H54 (cell line): ENCODE measurements around the gene FAM89B.

Experiments used
- DNase-seq: peaks from one replicate; pipeline ENCODE4 v3.0.0; 2011; ENCODE audit warnings: low spot score, mixed read lengths; ENCODE audit not compliant: insufficient read length
- FAIRE-seq: peaks from 3 replicates; lab custom pipeline; 2011; peaks lifted over from hg19 to GRCh38; lab: Jason Lieb, UNC
- POLR2A ChIP-seq: IDR thresholded peaks from 2 replicates; pipeline ENCODE4 v1.6.1; 2011; ENCODE audit warnings: low read depth, mild to moderate bottlenecking, low read length

Gene FAM89B

GRCh38 chr11:65606876-65607613 lies 34.7 kb downstream of the FAM89B start:
- FAIRE-seq (no peak), DNase-seq (no peak)
- no peak for TF ChIP-seq POLR2A

GRCh38 chr11:65607614-65608426 lies 35.5 kb downstream of the FAM89B start:
- FAIRE-seq: no peak
- no peak for DNase-seq

DNA sequence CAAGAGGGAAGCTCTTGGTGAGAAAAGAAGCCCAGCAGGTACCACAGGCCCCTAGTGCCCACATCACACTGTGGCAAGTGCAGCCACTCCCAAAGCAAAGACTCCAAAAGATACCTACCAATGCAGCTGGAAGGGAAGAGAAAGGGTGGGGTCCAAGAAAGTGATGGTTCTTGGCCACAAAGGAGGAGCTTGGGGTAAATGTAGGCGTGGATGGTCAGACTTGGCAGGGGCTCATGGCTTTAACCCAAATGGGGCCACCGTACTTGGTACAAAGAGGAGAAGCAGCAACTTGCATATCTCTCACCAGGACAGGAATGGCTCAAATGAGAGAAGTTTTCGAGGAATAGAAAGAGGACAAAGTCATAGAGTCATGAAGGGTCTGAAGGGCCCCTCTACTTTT lies 36.9 kb downstream of the FAM89B start:
- no peak for DNase-seq
- no peak for TF ChIP-seq POLR2A
- no peak for FAIRE-seq

More at GRCh38 chr11:65607614-65608426, 35.5 kb downstream of the FAM89B start:
- TF ChIP-seq POLR2A: no peak

GRCh38 chr11:65609665-65610064 lies 37.3 kb downstream of the FAM89B start:
- DNase-seq: no peak
- TF ChIP-seq POLR2A: no peak
- FAIRE-seq: no peak

DNA sequence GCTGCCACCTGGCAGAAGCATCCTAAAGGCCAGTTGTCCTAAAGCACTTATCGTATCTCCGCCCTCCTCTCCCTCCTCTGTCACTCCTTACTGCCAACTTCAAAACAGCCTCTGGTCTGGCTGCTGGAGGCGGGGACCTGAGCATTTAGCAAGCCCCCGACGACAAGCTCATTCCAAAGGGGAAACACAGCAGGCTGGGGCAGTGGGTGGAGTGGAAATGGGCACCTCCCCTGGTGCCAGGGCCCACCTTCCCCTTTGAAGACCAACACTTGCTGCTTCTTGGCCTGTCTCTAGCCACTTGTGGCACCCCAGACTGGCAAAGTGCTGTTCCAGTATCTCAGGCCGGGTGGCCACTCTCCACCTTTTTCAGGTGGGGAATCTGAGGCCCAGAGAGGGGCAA lies 38.1 kb downstream of the FAM89B start:
- DNase-seq (no peak), FAIRE-seq (no peak)
- no peak for TF ChIP-seq POLR2A

DNA sequence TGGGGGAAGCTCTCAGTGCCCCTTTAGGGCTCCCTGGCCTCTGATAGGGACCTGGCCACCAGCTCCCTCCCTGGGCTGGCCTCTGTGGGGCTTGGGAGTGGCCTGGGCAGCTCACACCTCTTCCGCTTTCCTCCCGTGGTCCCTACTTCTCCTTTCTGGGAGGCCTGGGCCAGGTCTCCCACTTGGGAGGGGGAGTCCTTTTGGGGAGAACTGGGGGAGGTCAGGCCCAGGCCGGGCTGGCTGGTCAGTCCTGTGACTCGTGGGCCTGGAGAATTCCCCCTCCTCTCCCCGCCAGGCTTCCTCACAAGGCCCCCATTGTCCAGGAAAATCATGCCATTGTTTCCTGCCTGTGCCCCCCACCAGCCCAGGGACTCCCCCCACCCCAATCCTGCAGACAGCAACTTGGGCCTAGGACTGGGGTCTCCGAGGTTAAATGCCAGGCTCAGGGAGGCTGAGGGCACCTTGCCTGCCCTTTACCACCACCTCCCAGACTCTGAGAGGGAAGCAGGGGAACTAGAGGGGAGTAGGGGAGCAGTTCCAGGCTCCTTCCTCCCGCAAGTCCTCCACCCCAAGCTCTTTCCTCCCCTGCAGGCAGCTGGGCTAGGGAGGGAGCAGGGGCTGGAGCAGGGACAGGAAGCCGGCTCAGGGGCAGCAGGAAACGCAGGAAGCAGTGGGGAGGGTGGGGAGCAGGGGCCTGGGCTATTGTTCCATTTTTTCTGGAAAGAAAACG lies 38.9 kb downstream of the FAM89B start:
- no peak for TF ChIP-seq POLR2A
- FAIRE-seq (no peak), DNase-seq (no peak)

DNA sequence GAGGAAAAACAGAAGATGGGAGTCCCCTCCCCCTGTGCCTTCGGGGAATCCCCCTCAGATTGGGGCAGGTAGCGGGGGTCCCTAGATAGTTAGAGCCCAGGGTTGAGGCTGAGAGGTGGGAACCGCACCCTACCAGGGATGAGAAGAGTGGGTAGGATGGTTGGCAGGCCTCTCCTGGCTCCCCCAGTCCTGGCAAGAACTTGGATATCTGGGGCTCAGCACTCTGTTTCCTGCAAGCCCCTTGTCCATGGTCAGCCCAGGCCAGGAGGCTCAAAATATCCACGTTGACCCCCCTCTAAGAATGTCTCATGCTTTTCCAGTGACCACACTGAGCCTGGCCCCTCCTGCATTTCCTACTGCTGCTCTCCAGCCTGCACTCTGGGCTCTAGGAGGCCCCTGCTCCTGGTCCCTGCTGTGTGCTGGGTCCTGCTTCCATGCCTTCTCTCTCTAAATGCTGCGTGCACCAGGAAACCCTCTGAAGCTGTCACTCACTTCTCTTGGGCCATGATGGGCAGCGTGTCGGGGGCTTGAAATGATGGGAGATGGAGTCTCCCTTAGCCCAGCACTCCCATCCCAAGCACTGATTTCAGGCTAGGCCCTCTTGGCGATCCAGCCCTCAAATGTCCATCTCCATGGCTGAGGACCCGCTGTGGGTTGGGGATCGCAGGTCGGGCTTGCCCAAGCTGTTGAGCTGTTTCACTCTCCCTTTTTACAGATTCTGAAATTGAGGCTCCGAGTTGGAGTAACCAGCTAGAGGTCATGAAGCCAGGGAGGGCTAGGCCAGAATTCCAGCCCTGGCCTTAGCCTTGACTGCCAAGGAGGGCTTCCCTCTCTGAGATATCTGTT lies 39.6 kb downstream of the FAM89B start:
- FAIRE-seq (no peak), DNase-seq (no peak)
- TF ChIP-seq POLR2A: no peak

- TF ChIP-seq POLR2A: no peak
- FAIRE-seq (no peak), DNase-seq (no peak)
Observed at GRCh38 chr11:65612691-65613090, 40.4 kb downstream of the FAM89B start.

DNA sequence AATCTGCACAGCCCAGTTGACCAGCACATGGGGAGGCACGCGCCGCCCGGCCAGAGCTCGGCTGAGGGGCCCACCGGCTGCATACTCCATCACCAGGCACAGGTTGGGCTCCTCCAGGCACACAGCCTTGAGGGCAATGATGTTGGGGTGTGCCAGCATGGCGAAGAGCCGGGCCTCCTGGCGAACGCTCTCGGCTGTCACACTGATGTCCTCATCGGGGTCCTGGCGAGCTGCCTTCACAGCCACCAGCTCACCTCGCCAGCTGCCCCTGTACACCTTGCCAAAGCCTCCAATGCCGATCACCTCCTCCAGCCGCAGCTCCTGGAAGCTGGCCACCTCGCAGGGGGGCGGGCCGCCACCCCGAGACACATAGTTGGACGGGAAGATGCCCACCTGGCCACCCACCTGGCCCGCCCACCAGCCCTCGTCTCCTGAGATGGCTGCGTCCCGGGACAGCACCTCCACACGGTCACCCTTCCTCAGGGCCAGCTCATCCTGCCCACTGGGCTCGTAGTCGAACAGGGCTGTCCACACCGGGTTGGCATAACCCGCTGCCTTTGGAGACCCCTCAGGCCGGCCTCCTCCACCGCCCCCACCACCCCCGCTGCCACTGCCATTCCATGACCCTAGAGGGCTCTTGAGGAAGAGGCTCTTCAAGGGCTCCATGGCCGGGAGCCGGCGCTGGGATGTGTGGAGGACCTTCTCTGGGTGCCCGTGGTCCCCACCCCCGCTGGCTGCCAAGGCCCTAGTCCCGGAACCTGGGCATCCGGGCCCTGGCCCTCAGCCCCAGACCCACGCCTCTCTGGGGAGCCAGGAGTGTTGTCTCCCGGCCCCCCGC lies 41.0 kb downstream of the FAM89B start:
- DNase-seq (no peak), FAIRE-seq (no peak)
- TF ChIP-seq POLR2A: no peak

- peak; percentile 56; the same call in 1 of the 2 replicates for TF ChIP-seq POLR2A
- FAIRE-seq (peak; percentile 70), DNase-seq (peak; percentile 100)
Observed at GRCh38 chr11:65615229-65615949, 43.1 kb downstream of the FAM89B start, which contains the start of gene PCNX3. TSS of gene PCNX3 (plus strand) at chr11:65615776. CDS start at chr11:65616312, 536 bp downstream.

GRCh38 chr11:65615950-65616574 lies 43.7 kb downstream of the FAM89B start:
- DNase-seq (peak; percentile 65), FAIRE-seq (no peak)
- no peak for TF ChIP-seq POLR2A

GRCh38 chr11:65616575-65617001 lies 44.2 kb downstream of the FAM89B start:
- no peak for TF ChIP-seq POLR2A
- DNase-seq (no peak), FAIRE-seq (no peak)
